GM23338 (cell line): ENCODE results near the gene COG1. TPM values are rescaled to one million over a fixed set of nuclear protein-coding genes. Genes with fewer than 3 reads are reported as not detected.

Experiments
- ATAC-seq: fragments of 200-7000 bp; cut with Tn5 transposase; 3 replicates; pipeline ENCODE4 v1.9.1; 2020
- DNase-seq: peaks from one replicate; pipeline ENCODE4 v3.0.0-alpha.2; 2015; ENCODE audit warnings: low spot score
- H2AFZ ChIP-seq: fragments of 200-600 bp; sonication (generic); 2 replicates; pipeline ENCODE4 v1.8.0; 2016; ENCODE audit warnings: antibody characterized with exemption, mild to moderate bottlenecking, moderate library complexity
- H3F3A ChIP-seq: fragments of 200-600 bp; sonication (generic); replicated peaks from 2 replicates; pipeline ENCODE4 v1.8.0; 2017; ENCODE audit warnings: antibody characterized with exemption, mixed run types, low read depth
- H3K27ac ChIP-seq: fragments of 200-600 bp; sonication (generic); 2 replicates; pipeline ENCODE4 v1.6.1; 2016; ENCODE audit warnings: low read depth
- H3K27me3 ChIP-seq: fragments of 200-600 bp; sonication (generic); 2 replicates; pipeline ENCODE4 v1.8.0; 2016; ENCODE audit warnings: mild to moderate bottlenecking, mixed run types, moderate library complexity; ENCODE audit not compliant: insufficient read depth
- H3K36me3 ChIP-seq: fragments of 200-600 bp; sonication (generic); 2 replicates; pipeline ENCODE4 v1.8.0; 2016; ENCODE audit warnings: mild to moderate bottlenecking; ENCODE audit not compliant: insufficient read depth
- H3K4me1 ChIP-seq: fragments of 200-600 bp; sonication (generic); 2 replicates; pipeline ENCODE4 v1.8.0; 2016; ENCODE audit warnings: mild to moderate bottlenecking, moderate library complexity; ENCODE audit not compliant: insufficient read depth
- H3K4me2 ChIP-seq: fragments of 200-600 bp; sonication (generic); 2 replicates; pipeline ENCODE4 v1.7.1; 2017; ENCODE audit warnings: mixed run types
- H3K4me3 ChIP-seq: fragments of 200-600 bp; sonication (generic); 2 replicates; pipeline ENCODE4 v1.6.1; 2016; ENCODE audit warnings: mixed run types
- H3K79me2 ChIP-seq: fragments of 200-600 bp; sonication (generic); replicated peaks from 2 replicates; pipeline ENCODE4 v1.8.0; 2017; ENCODE audit warnings: mild to moderate bottlenecking; ENCODE audit not compliant: insufficient read depth
- H3K9me2 ChIP-seq: fragments of 200-600 bp; sonication (generic); 2 replicates; pipeline ENCODE4 v1.8.0; 2017; ENCODE audit not compliant: insufficient read depth
- H4K20me1 ChIP-seq: fragments of 200-600 bp; sonication (generic); replicated peaks from 2 replicates; pipeline ENCODE4 v1.8.0; 2017; ENCODE audit warnings: mild to moderate bottlenecking; ENCODE audit not compliant: insufficient read depth
- H3K27ac Mint-ChIP-seq: 2 replicates; pipeline ENCODE4 v1.8.0; 2020; ENCODE audit warnings: inconsistent platforms, mild to moderate bottlenecking, moderate library complexity, mixed read lengths
- H3K27me3 Mint-ChIP-seq: 3 replicates; pipeline ENCODE4 v1.8.0; 2022; ENCODE audit warnings: low read depth, mild to moderate bottlenecking, moderate library complexity, mixed read lengths, inconsistent platforms; ENCODE audit not compliant: insufficient read depth, poor library complexity
- H3K36me3 Mint-ChIP-seq: 3 replicates; pipeline ENCODE4 v1.8.0; 2021; ENCODE audit warnings: low read depth, mild to moderate bottlenecking, inconsistent platforms, moderate library complexity, mixed read lengths
- H3K4me1 Mint-ChIP-seq: 3 replicates; pipeline ENCODE4 v1.8.0; 2020; ENCODE audit warnings: mild to moderate bottlenecking, inconsistent platforms, mixed read lengths
- H3K4me3 Mint-ChIP-seq: 3 replicates; pipeline ENCODE4 v1.8.0; 2021; ENCODE audit warnings: moderate library complexity, mild to moderate bottlenecking, inconsistent platforms, mixed read lengths
- H3K9me3 Mint-ChIP-seq: 3 replicates; pipeline ENCODE4 v1.8.0; 2020; ENCODE audit warnings: moderate library complexity, mild to moderate bottlenecking, inconsistent platforms, mixed read lengths
- CREB1 ChIP-seq: fragments of 250-450 bp; sonication (Bioruptor Pico); IDR thresholded peaks from 2 replicates; pipeline ENCODE4 v1.5.0; 2020; ENCODE audit warnings: low read depth, mild to moderate bottlenecking, moderate library complexity
- JUNB ChIP-seq: IDR thresholded peaks from one replicate; pipeline ENCODE4 v1.6.1; 2016; ENCODE audit warnings: antibody characterized with exemption; ENCODE audit not compliant: unreplicated experiment
- POLR2AphosphoS5 ChIP-seq: IDR thresholded peaks from 2 replicates; pipeline ENCODE4 v1.6.1; 2016; ENCODE audit warnings: antibody characterized with exemption, low read depth
- STAT1 ChIP-seq: IDR thresholded peaks from one replicate; pipeline ENCODE4 v1.6.1; 2016; ENCODE audit warnings: antibody characterized with exemption; ENCODE audit not compliant: unreplicated experiment
- ZNF114 ChIP-seq: fragments of 250-450 bp; sonication (Bioruptor Pico); IDR thresholded peaks from 2 replicates; pipeline ENCODE4 v1.5.0; 2020; ENCODE audit warnings: mild to moderate bottlenecking, moderate library complexity
- ZNF331 ChIP-seq: fragments of 250-450 bp; sonication (Bioruptor Pico); IDR thresholded peaks from 2 replicates; pipeline ENCODE4 v1.5.0; 2020; ENCODE audit warnings: low read depth, mild to moderate bottlenecking, moderate library complexity
- polyA plus RNA-seq: library from polyadenylated mRNA; unstranded; fragments of >200 nt; fragmentation: Nextera tagmentation; extraction: Ambion mirVana; gene quantifications from 2 replicates; pipeline ENCODE4 v1.2.1, GENCODE V29; 2016
- total RNA-seq: library from RNA; depleted of rRNA; stranded (reverse); fragments of >200 nt; shearing (Covaris generic); gene quantifications from 2 replicates; pipeline ENCODE4 v1.2.3, GENCODE V29; 2014
- TF ChIP-seq, protein P1 (sequence below), 2 experiments: fragments of 200-600 bp in 1 of 2; sonication (generic) in 1 of 2; conservative IDR thresholded peaks; 2 replicates each; pipeline versions ENCODE4 v1.5.1 to v1.6.1; 2016 to 2017; ENCODE audit warnings: antibody characterized with exemption in 2 of 2, low read depth in 2 of 2, mild to moderate bottlenecking in 2 of 2, moderate library complexity in 1 of 2
- TF ChIP-seq, protein P2 (sequence below): IDR thresholded peaks from 2 replicates; pipeline ENCODE4 v1.6.1; 2016; ENCODE audit warnings: antibody characterized with exemption
- TF ChIP-seq, protein P3 (sequence below): fragments of 250-450 bp; sonication (Bioruptor Pico); IDR thresholded peaks from 2 replicates; pipeline ENCODE4 v1.5.0; 2020; ENCODE audit warnings: mild to moderate bottlenecking, moderate library complexity

The COG1 gene
- total and polyA plus RNA-seq, 2 experiments from 2014 or later = 15.0 to 26.1 TPM

DNA sequence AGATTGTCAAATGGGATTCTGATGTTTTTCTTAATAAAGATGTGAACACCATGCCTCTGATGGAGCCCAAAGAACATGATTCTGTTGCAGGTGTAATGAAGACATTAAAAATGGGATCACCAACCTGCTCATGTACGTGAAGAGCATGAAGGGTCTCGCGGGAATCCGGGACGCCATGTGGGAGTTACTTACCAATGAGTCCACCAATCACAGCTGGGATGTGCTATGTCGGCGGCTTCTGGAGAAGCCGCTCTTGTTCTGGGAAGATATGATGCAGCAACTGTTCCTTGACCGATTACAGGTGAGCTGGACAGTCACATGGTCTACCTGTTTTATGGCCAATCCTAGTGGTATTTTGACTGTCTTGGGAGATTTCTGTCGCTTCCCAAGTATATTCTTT lies 7.6 kb downstream of the COG1 start:
- H3K27ac ChIP-seq = no peak overlapping the region
- H3K27me3 ChIP-seq = no peaks in the 10 kb centered on the region
- H3K79me2 ChIP-seq = no peaks in the 10 kb centered on the region
- no peaks in the 10 kb centered on the region for H3K4me1 ChIP-seq
- H3K4me2 ChIP-seq = no peak overlapping the region
- H3K36me3 ChIP-seq = peaks cover 56% of the 10 kb centered on the region
- Mint-ChIP-seq H3K4me3 (no peak overlapping the region), H3K4me1 (peaks cover 5% of the 10 kb centered on the region; the same call in 2 of the 3 replicates), H3K36me3 (peaks cover 79% of the 10 kb centered on the region), H3K27me3 (peaks cover 13% of the 10 kb centered on the region), H3K27ac (no peak overlapping the region), H3K9me3 (no peaks in the 10 kb centered on the region; the same call in 2 of the 3 replicates)
- DNase-seq (no peak), ATAC-seq (no peak)
- 0 out of 2 replicates have a peak, but pooled peaks cover 2% of the 10 kb centered on the region for H3F3A ChIP-seq
- no peak overlapping the region for H2AFZ ChIP-seq
- no peaks in the 10 kb centered on the region for H3K9me2 ChIP-seq
- no peak overlapping the region for H3K4me3 ChIP-seq
- H4K20me1 ChIP-seq = peaks cover 12% of the 10 kb centered on the region
- TF ChIP-seq, protein P1, sequence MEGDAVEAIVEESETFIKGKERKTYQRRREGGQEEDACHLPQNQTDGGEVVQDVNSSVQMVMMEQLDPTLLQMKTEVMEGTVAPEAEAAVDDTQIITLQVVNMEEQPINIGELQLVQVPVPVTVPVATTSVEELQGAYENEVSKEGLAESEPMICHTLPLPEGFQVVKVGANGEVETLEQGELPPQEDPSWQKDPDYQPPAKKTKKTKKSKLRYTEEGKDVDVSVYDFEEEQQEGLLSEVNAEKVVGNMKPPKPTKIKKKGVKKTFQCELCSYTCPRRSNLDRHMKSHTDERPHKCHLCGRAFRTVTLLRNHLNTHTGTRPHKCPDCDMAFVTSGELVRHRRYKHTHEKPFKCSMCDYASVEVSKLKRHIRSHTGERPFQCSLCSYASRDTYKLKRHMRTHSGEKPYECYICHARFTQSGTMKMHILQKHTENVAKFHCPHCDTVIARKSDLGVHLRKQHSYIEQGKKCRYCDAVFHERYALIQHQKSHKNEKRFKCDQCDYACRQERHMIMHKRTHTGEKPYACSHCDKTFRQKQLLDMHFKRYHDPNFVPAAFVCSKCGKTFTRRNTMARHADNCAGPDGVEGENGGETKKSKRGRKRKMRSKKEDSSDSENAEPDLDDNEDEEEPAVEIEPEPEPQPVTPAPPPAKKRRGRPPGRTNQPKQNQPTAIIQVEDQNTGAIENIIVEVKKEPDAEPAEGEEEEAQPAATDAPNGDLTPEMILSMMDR (conservative IDR thresholded peaks at IDR 0.05; ENCODE audit: low read depth in 2 of 2) = no peak
- TF ChIP-seq ZNF114 = no peak
- TF ChIP-seq, protein P2, sequence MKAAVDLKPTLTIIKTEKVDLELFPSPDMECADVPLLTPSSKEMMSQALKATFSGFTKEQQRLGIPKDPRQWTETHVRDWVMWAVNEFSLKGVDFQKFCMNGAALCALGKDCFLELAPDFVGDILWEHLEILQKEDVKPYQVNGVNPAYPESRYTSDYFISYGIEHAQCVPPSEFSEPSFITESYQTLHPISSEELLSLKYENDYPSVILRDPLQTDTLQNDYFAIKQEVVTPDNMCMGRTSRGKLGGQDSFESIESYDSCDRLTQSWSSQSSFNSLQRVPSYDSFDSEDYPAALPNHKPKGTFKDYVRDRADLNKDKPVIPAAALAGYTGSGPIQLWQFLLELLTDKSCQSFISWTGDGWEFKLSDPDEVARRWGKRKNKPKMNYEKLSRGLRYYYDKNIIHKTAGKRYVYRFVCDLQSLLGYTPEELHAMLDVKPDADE = no peak
- no peak for TF ChIP-seq JUNB
- TF ChIP-seq POLR2AphosphoS5 = no peak
- no peak for TF ChIP-seq ZNF331 (CRISPR knock-in tag)
- TF ChIP-seq, protein P3, sequence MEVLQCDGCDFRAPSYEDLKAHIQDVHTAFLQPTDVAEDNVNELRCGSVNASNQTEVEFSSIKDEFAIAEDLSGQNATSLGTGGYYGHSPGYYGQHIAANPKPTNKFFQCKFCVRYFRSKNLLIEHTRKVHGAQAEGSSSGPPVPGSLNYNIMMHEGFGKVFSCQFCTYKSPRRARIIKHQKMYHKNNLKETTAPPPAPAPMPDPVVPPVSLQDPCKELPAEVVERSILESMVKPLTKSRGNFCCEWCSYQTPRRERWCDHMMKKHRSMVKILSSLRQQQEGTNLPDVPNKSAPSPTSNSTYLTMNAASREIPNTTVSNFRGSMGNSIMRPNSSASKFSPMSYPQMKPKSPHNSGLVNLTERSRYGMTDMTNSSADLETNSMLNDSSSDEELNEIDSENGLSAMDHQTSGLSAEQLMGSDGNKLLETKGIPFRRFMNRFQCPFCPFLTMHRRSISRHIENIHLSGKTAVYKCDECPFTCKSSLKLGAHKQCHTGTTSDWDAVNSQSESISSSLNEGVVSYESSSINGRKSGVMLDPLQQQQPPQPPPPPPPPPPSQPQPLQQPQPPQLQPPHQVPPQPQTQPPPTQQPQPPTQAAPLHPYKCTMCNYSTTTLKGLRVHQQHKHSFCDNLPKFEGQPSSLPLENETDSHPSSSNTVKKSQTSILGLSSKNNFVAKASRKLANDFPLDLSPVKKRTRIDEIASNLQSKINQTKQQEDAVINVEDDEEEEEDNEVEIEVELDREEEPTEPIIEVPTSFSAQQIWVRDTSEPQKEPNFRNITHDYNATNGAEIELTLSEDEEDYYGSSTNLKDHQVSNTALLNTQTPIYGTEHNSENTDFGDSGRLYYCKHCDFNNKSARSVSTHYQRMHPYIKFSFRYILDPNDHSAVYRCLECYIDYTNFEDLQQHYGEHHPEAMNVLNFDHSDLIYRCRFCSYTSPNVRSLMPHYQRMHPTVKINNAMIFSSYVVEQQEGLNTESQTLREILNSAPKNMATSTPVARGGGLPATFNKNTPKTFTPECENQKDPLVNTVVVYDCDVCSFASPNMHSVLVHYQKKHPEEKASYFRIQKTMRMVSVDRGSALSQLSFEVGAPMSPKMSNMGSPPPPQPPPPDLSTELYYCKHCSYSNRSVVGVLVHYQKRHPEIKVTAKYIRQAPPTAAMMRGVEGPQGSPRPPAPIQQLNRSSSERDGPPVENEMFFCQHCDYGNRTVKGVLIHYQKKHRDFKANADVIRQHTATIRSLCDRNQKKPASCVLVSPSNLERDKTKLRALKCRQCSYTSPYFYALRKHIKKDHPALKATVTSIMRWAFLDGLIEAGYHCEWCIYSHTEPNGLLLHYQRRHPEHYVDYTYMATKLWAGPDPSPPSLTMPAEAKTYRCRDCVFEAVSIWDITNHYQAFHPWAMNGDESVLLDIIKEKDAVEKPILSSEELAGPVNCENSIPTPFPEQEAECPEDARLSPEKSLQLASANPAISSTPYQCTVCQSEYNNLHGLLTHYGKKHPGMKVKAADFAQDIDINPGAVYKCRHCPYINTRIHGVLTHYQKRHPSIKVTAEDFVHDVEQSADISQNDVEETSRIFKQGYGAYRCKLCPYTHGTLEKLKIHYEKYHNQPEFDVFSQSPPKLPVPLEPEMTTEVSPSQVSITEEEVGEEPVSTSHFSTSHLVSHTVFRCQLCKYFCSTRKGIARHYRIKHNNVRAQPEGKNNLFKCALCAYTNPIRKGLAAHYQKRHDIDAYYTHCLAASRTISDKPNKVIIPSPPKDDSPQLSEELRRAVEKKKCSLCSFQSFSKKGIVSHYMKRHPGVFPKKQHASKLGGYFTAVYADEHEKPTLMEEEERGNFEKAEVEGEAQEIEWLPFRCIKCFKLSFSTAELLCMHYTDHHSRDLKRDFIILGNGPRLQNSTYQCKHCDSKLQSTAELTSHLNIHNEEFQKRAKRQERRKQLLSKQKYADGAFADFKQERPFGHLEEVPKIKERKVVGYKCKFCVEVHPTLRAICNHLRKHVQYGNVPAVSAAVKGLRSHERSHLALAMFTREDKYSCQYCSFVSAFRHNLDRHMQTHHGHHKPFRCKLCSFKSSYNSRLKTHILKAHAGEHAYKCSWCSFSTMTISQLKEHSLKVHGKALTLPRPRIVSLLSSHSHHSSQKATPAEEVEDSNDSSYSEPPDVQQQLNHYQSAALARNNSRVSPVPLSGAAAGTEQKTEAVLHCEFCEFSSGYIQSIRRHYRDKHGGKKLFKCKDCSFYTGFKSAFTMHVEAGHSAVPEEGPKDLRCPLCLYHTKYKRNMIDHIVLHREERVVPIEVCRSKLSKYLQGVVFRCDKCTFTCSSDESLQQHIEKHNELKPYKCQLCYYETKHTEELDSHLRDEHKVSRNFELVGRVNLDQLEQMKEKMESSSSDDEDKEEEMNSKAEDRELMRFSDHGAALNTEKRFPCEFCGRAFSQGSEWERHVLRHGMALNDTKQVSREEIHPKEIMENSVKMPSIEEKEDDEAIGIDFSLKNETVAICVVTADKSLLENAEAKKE (CRISPR knock-in tag) = no peak
- no peak for TF ChIP-seq CREB1
- TF ChIP-seq STAT1 = no peak
